Smooth muscle cell (in vitro differentiated cells): ENCODE results near the gene PLCB2. TPM values are rescaled to one million over a fixed set of nuclear protein-coding genes. Genes with fewer than 3 reads are reported as not detected.

Source experiments
- DNase-seq: peaks from one replicate; lab custom pipeline; 2025; ENCODE audit not compliant: unreplicated experiment; lab: John Stamatoyannopoulos, UW
- H2AFZ ChIP-seq: fragments of 200-600 bp; sonication (generic); 2 replicates; pipeline ENCODE4 v1.6.0; 2016; ENCODE audit warnings: antibody characterized with exemption, low read depth, mild to moderate bottlenecking
- H3F3A ChIP-seq: fragments of 200-600 bp; sonication (generic); 2 replicates; pipeline ENCODE4 v1.6.0; 2017; ENCODE audit warnings: antibody characterized with exemption, low read depth
- H3K27ac ChIP-seq: fragments of 200-600 bp; sonication (generic); 2 replicates; pipeline ENCODE4 v1.5.1; 2016; ENCODE audit warnings: low read depth, mild to moderate bottlenecking
- H3K27me3 ChIP-seq: fragments of 200-600 bp; sonication (generic); 2 replicates; pipeline ENCODE4 v1.6.1; 2016; ENCODE audit warnings: low read depth, mild to moderate bottlenecking
- H3K36me3 ChIP-seq: fragments of 200-600 bp; sonication (generic); 2 replicates; pipeline ENCODE4 v1.5.1; 2016; ENCODE audit warnings: low read depth
- H3K4me1 ChIP-seq: fragments of 200-600 bp; sonication (generic); 2 replicates; pipeline ENCODE4 v1.5.1; 2016; ENCODE audit warnings: low read depth
- H3K4me2 ChIP-seq: fragments of 200-600 bp; sonication (generic); 2 replicates; pipeline ENCODE4 v1.6.0; 2016; ENCODE audit warnings: mild to moderate bottlenecking
- H3K4me3 ChIP-seq: fragments of 200-600 bp; sonication (generic); 2 replicates; pipeline ENCODE4 v1.5.1; 2016; ENCODE audit warnings: mild to moderate bottlenecking
- H3K79me2 ChIP-seq: fragments of 200-600 bp; sonication (generic); 2 replicates; pipeline ENCODE4 v1.6.0; 2016; ENCODE audit warnings: low read depth, mild to moderate bottlenecking
- H3K9ac ChIP-seq: fragments of 200-600 bp; sonication (generic); 2 replicates; pipeline ENCODE4 v1.6.0; 2016; ENCODE audit warnings: low read depth
- H3K9me3 ChIP-seq: fragments of 200-600 bp; sonication (generic); replicated peaks from 2 replicates; pipeline ENCODE4 v1.5.1; 2016; ENCODE audit warnings: low read depth
- H4K20me1 ChIP-seq: fragments of 200-600 bp; sonication (generic); 2 replicates; pipeline ENCODE4 v1.6.0; 2016; ENCODE audit warnings: low read depth
- CTCF ChIP-seq: fragments of 200-600 bp; sonication (generic); IDR thresholded peaks from 2 replicates; pipeline ENCODE4 v1.5.1; 2017; ENCODE audit warnings: borderline replicate concordance, mild to moderate bottlenecking, antibody characterized with exemption; ENCODE audit not compliant: insufficient read depth, poor library complexity, severe bottlenecking
- WGBS: methylation state at CpG from one replicate; pipeline ENCODE4 v1.1.7; 2016; ENCODE audit warnings: low lambda C conversion rate; 5-methylcytosine and 5-hydroxymethylcytosine counted together
- polyA plus RNA-seq: library from polyadenylated mRNA; unstranded; fragments of >200 nt; fragmentation: Nextera tagmentation; extraction: Ambion mirVana; gene quantifications from 2 replicates; pipeline ENCODE4 v1.2.1, GENCODE V29; 2016
- total RNA-seq: library from RNA; depleted of rRNA; stranded (reverse); fragments of >200 nt; gene quantifications from 2 replicates; pipeline ENCODE4 v1.2.3, GENCODE V29; 2014

The PLCB2 gene
- total and polyA plus RNA-seq, 2 experiments from 2014 or later: 1.5 TPM; not detected in 1

GRCh38 chr15:40302288-40302886 is 5.3 kb downstream of the PLCB2 start:
- no peaks in the 10 kb centered on the region for H3K36me3 ChIP-seq
- H3K9me3 ChIP-seq: no peaks in the 10 kb centered on the region
- no peak for DNase-seq
- peaks cover 26% of the 10 kb centered on the region for H3K27me3 ChIP-seq
- no peak overlapping the region for H3K27ac ChIP-seq
- H3K4me3 ChIP-seq: no peak overlapping the region
- H4K20me1 ChIP-seq: no peaks in the 10 kb centered on the region
- no peak for TF ChIP-seq CTCF
- H3K9ac ChIP-seq: no peak overlapping the region
- H3F3A ChIP-seq: no peaks in the 10 kb centered on the region
- H3K4me1 ChIP-seq: peaks cover 15% of the 10 kb centered on the region
- no peaks in the 10 kb centered on the region for H3K79me2 ChIP-seq
- H2AFZ ChIP-seq: no peak overlapping the region
- WGBS: 96% methylated on average over 19 of the region's 19 CpGs
- H3K4me2 ChIP-seq: no peak overlapping the region

- Histone ChIP-seq H3K4me3 (no peak overlapping the region), H3K9me3 (no peaks in the 10 kb centered on the region), H3K9ac (no peak overlapping the region), H3F3A (no peaks in the 10 kb centered on the region), H3K27me3 (peaks cover 24% of the 10 kb centered on the region), H4K20me1 (no peaks in the 10 kb centered on the region), H3K79me2 (no peaks in the 10 kb centered on the region), H2AFZ (no peak overlapping the region), H3K4me2 (peak overlapping the region; percentile 83), H3K27ac (no peak overlapping the region), H3K4me1 (peaks cover 9% of the 10 kb centered on the region), H3K36me3 (no peaks in the 10 kb centered on the region)
- no peak for TF ChIP-seq CTCF
- no peak for DNase-seq
- WGBS: 26% methylated on average over 12 of the region's 12 CpGs
These were observed 6.1 kb downstream of the PLCB2 start for GRCh38 chr15:40301467-40302179.

- Histone ChIP-seq H3K9ac (no peak overlapping the region), H3K27me3 (peaks cover 20% of the 10 kb centered on the region), H3K9me3 (no peaks in the 10 kb centered on the region), H4K20me1 (no peaks in the 10 kb centered on the region), H3K79me2 (no peaks in the 10 kb centered on the region), H2AFZ (no peak overlapping the region), H3F3A (no peaks in the 10 kb centered on the region), H3K27ac (no peak overlapping the region), H3K4me3 (no peak overlapping the region), H3K4me1 (peaks cover 9% of the 10 kb centered on the region), H3K4me2 (no peak overlapping the region), H3K36me3 (no peaks in the 10 kb centered on the region)
- DNase-seq: no peak
- 91% methylated on average over 2 of the region's 2 CpGs for WGBS
- no peak for TF ChIP-seq CTCF
These were observed 7.0 kb downstream of the PLCB2 start for GRCh38 chr15:40300771-40301170.
